Spleen (tissue), 7 donors: ENCODE results near the gene TP53TG5.

Experiments
- CTCF ChIP-seq, 11 experiments: fragments of 200-600 bp in 7 of 11; fragments of 450-650 bp in 4 of 11; sonication (generic) in 4 of 11; IDR thresholded peaks in 8 of 11; conservative IDR thresholded peaks in 3 of 11; 1 replicate in 7 of 11; 2 replicates in 4 of 11; pipeline versions ENCODE4 v1.4.0 to v1.8.0; 2016 to 2021; ENCODE audit warnings: antibody characterized with exemption in 11 of 11, inconsistent platforms in 4 of 11, mild to moderate bottlenecking in 1 of 11
- POLR2A ChIP-seq, 3 donors: fragments of 450-650 bp; IDR thresholded peaks; one replicate each; pipeline ENCODE4 v1.5.1; 2017; ENCODE audit warnings: antibody characterized with exemption in 3 of 3, mild to moderate bottlenecking in 1 of 3
- donor health status: DM: no; HTN: no; CAD: no; lungs with moderate emphysema.
- donor health status: DM: no; HTN: no; CAD: no.
- donor health status: DM: no; HTN: no; CAD: no.

DNA sequence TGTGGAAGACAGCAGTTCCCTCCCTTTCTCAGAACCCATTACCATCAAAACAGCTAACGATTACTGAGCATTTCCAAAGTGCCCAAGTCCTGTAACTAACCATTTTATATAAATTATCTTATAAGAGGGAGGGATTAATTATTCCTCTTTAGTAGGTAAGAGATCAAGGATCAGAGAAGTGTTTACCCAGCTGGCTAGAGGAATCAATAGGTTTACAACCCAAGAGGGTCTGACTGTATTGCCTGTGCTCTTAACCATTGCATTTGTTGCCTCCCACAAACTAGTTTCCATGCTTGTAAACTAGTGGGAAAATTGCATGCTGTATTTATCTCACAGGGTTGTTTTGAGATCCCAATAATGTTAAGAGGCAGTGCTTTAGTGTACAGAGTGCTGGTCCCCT, 26.3 kb upstream of the TP53TG5 start:
- TF ChIP-seq POLR2A (IDR thresholded peaks at IDR 0.05) (no peak), CTCF (IDR thresholded peaks at IDR 0.05 in 8 of 11, conservative IDR thresholded peaks at IDR 0.05 in 3 of 11) (no peak)
